ENCODE results near the gene RDH16.

DNA sequence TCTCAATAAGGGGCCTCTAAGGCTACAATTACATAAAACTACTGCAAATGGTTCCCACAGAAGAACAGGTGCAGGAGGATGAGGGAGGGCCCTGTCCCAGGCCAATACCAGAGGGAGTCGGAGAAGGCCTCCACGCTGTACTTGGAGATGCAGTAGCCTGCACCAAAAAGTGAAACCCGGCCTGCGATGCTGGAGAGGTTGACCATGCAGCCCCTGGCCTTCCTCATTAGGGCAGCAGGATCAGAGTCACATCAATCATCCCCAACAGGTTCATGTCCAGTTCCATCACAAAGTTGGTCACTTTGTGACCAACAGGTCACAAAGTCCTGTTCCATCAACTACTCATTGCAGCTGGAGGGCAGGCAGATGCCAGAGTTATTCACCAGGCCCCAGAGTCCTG is 26.0 kb upstream of the RDH16 start:
- TF ChIP-seq, protein P1, sequence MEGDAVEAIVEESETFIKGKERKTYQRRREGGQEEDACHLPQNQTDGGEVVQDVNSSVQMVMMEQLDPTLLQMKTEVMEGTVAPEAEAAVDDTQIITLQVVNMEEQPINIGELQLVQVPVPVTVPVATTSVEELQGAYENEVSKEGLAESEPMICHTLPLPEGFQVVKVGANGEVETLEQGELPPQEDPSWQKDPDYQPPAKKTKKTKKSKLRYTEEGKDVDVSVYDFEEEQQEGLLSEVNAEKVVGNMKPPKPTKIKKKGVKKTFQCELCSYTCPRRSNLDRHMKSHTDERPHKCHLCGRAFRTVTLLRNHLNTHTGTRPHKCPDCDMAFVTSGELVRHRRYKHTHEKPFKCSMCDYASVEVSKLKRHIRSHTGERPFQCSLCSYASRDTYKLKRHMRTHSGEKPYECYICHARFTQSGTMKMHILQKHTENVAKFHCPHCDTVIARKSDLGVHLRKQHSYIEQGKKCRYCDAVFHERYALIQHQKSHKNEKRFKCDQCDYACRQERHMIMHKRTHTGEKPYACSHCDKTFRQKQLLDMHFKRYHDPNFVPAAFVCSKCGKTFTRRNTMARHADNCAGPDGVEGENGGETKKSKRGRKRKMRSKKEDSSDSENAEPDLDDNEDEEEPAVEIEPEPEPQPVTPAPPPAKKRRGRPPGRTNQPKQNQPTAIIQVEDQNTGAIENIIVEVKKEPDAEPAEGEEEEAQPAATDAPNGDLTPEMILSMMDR (IDR thresholded peaks at IDR 0.05), result no peak
- TF ChIP-seq POLR2A (IDR thresholded peaks at IDR 0.05), result no peak

Measured in lower leg skin (tissue), 3 donors.